ENCODE data around the gene AGER.

The AGER gene

GRCh38 chr6:32139590-32139989, 44.5 kb downstream of the AGER start:
- peaks cover 8% of the 10 kb centered on the region for H3K27me3 Mint-ChIP-seq (ENCODE audit: low read depth)
- H3K4me3 Mint-ChIP-seq, result no peak overlapping the region
- H3K27ac Mint-ChIP-seq, result peak overlapping the region in 1 of 3 experiments; percentile 23
- no peaks in the 10 kb centered on the region for H3K9me3 Mint-ChIP-seq
- H3K36me3 Mint-ChIP-seq (ENCODE audit: low read depth), result no peaks in the 10 kb centered on the region
- H3K4me1 Mint-ChIP-seq, result peaks cover 4% of the 10 kb centered on the region
- TF ChIP-seq CTCF (IDR thresholded peaks at IDR 0.05; ENCODE audit: unreplicated experiment in 3 of 3), result no peak

GRCh38 chr6:32137454-32137853, 46.6 kb downstream of the AGER start:
- Mint-ChIP-seq H3K27me3 (ENCODE audit: low read depth) (peaks cover 8% of the 10 kb centered on the region), H3K4me1 (peaks cover 4% of the 10 kb centered on the region), H3K9me3 (no peaks in the 10 kb centered on the region), H3K27ac (no peak overlapping the region), H3K4me3 (no peak overlapping the region), H3K36me3 (ENCODE audit: low read depth) (no peaks in the 10 kb centered on the region)
- TF ChIP-seq CTCF (IDR thresholded peaks at IDR 0.05; ENCODE audit: unreplicated experiment in 3 of 3), result no peak

- Mint-ChIP-seq H3K27ac (no peak overlapping the region), H3K9me3 (no peaks in the 10 kb centered on the region), H3K4me1 (peaks cover 12% of the 10 kb centered on the region), H3K36me3 (ENCODE audit: low read depth) (no peaks in the 10 kb centered on the region), H3K4me3 (no peak overlapping the region), H3K27me3 (ENCODE audit: low read depth) (peaks cover 4% of the 10 kb centered on the region)
- no peak for TF ChIP-seq CTCF (IDR thresholded peaks at IDR 0.05; ENCODE audit: unreplicated experiment in 3 of 3)
Observed at GRCh38 chr6:32133786-32134185, 50.3 kb downstream of the AGER start.

GRCh38 chr6:32132110-32132509, 51.9 kb downstream of the AGER start:
- Mint-ChIP-seq H3K27me3 (ENCODE audit: low read depth) (peaks cover 4% of the 10 kb centered on the region), H3K4me1 (peaks cover 27% of the 10 kb centered on the region), H3K36me3 (ENCODE audit: low read depth) (no peaks in the 10 kb centered on the region), H3K9me3 (no peaks in the 10 kb centered on the region), H3K27ac (peak overlapping the region in 1 of 3 experiments; percentile 46), H3K4me3 (peak overlapping the region; percentile 57 to 76 (median 68))
- TF ChIP-seq CTCF (IDR thresholded peaks at IDR 0.05; ENCODE audit: unreplicated experiment in 3 of 3), result no peak

GRCh38 chr6:32131439-32131948, 52.6 kb downstream of the AGER start:
- Mint-ChIP-seq H3K4me3 (peak overlapping the region; percentile 68 to 79 (median 71)), H3K4me1 (peaks cover 33% of the 10 kb centered on the region), H3K36me3 (ENCODE audit: low read depth) (no peaks in the 10 kb centered on the region), H3K27me3 (ENCODE audit: low read depth) (peaks cover 4% of the 10 kb centered on the region), H3K27ac (peak overlapping the region in 2 of 3 experiments; percentile 77 to 79), H3K9me3 (no peaks in the 10 kb centered on the region)
- no peak for TF ChIP-seq CTCF (IDR thresholded peaks at IDR 0.05; ENCODE audit: unreplicated experiment in 3 of 3)
